Muscle of arm (tissue), 14 donors: ENCODE data around the gene UBL4A. TPM values are rescaled to one million over a fixed set of nuclear protein-coding genes. Genes with fewer than 3 reads are reported as not detected.

Experiments
- DNase-seq: peaks from one replicate; pipeline ENCODE4 v3.0.0-alpha.2; 2013
- long read RNA-seq, 11 donors: transcript quantifications; one replicate each; lab custom pipeline, GENCODE V29; 2026
- polyA plus RNA-seq, 12 donors: library from polyadenylated mRNA; unstranded; fragments of 120-200 nt; gene quantifications; one replicate each; pipeline ENCODE4 v1.2.1, GENCODE V29; 2013; ENCODE audit not compliant: insufficient read length in 12 of 12

The UBL4A gene
- polyA plus RNA-seq, result 10 to 100 TPM in 11 of 12 donors, not detected in 1; 16.7 to 29.2 (median 21.2) TPM
- long read RNA-seq, donor 1, transcript UBL4A-202 (4 exons, 2,382 nt), result major isoform, 14 of 15 reads
- long read RNA-seq, donor 1, partial matches to known transcripts, result 0 of 15 reads
- long read RNA-seq, donor 1, other reads (novel, unspliced or antisense), result 0 of 15 reads
- long read RNA-seq, donor 2, transcript UBL4A-202 (4 exons, 2,382 nt), result major isoform, 16 of 16 reads
- long read RNA-seq, donor 2, partial matches to known transcripts, result 0 of 16 reads
- long read RNA-seq, donor 2, other reads (novel, unspliced or antisense), result 0 of 16 reads
- long read RNA-seq, donor 3, partial matches to known transcripts, result 0 of 3 reads
- long read RNA-seq, donor 3, other reads (novel, unspliced or antisense), result 0 of 3 reads
- long read RNA-seq, donor 4, transcript UBL4A-202 (4 exons, 2,382 nt), result major isoform, 7 of 7 reads
- long read RNA-seq, donor 4, partial matches to known transcripts, result 0 of 7 reads
- long read RNA-seq, donor 4, other reads (novel, unspliced or antisense), result 0 of 7 reads
- long read RNA-seq, donor 5, transcript UBL4A-202 (4 exons, 2,382 nt), result major isoform, 11 of 12 reads
- long read RNA-seq, donor 5, partial matches to known transcripts, result 0 of 12 reads
- long read RNA-seq, donor 5, other reads (novel, unspliced or antisense), result 0 of 12 reads
- long read RNA-seq, donor 6, transcript UBL4A-202 (4 exons, 2,382 nt), result major isoform, 9 of 10 reads
- long read RNA-seq, donor 6, partial matches to known transcripts, result 0 of 10 reads
- long read RNA-seq, donor 6, other reads (novel, unspliced or antisense), result 0 of 10 reads
- long read RNA-seq, donor 7, transcript UBL4A-202 (4 exons, 2,382 nt), result major isoform, 5 of 5 reads
- long read RNA-seq, donor 7, partial matches to known transcripts, result 0 of 5 reads
- long read RNA-seq, donor 7, other reads (novel, unspliced or antisense), result 0 of 5 reads
- long read RNA-seq, donor 8, transcript UBL4A-202 (4 exons, 2,382 nt), result major isoform, 13 of 16 reads
- long read RNA-seq, donor 8, partial matches to known transcripts, result 0 of 16 reads
- long read RNA-seq, donor 8, other reads (novel, unspliced or antisense), result 0 of 16 reads
- long read RNA-seq, donor 9, transcript UBL4A-202 (4 exons, 2,382 nt), result major isoform, 7 of 7 reads
- long read RNA-seq, donor 9, partial matches to known transcripts, result 0 of 7 reads
- long read RNA-seq, donor 9, other reads (novel, unspliced or antisense), result 0 of 7 reads
- long read RNA-seq, donor 10, transcript UBL4A-202 (4 exons, 2,382 nt), result major isoform, 8 of 8 reads
- long read RNA-seq, donor 10, partial matches to known transcripts, result 0 of 8 reads
- long read RNA-seq, donor 10, other reads (novel, unspliced or antisense), result 0 of 8 reads
- long read RNA-seq, donor 11, transcript UBL4A-202 (4 exons, 2,382 nt), result major isoform, 22 of 22 reads
- long read RNA-seq, donor 11, partial matches to known transcripts, result 0 of 22 reads
- long read RNA-seq, donor 11, other reads (novel, unspliced or antisense), result 0 of 22 reads

DNA sequence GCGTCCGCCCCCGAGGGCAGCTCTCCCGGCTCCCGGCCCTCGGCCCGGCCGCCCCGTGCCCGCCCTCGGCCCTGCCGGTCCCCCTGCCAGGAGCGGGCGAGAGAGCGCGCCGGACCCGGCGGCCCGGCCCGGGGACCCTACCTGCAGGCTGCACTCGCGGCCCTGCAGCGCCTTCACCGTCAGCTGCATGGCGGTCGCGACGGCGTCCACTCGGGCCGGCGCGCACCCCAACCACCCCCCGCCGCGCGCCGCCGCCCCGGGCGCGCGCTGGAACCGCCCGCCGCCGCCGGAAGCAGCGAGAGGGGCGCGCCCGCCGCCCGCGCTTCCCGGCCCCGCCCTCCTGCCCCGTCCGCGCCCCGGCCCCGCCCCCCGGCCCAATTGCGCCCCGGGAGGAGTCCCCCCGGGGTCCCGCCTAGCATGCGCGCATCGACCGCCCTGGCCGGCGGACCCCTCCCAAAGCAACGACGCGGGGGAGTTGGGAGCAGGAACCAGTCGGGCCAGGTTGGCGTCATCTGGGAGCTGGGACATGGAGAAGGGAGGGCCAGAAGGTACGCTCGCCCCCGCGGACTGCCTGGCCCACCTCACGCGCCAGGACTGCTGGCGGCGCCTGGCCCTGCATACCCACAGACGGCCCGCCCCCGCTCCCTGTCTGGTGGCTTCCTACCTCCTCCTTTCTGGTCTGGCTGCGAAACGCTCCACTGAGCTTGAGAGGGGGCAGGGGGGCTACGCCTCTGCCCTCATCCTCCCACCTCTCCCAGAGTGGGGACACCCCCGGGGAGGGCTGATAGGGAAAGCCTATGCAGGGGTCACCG, at the start of gene UBL4A:
Gene UBL4A (minus strand): TSS at position 220 of the 812 bp plus-strand sequence. CDS start 31 bp downstream, at position 189.
- DNase-seq, result no peak

DNA sequence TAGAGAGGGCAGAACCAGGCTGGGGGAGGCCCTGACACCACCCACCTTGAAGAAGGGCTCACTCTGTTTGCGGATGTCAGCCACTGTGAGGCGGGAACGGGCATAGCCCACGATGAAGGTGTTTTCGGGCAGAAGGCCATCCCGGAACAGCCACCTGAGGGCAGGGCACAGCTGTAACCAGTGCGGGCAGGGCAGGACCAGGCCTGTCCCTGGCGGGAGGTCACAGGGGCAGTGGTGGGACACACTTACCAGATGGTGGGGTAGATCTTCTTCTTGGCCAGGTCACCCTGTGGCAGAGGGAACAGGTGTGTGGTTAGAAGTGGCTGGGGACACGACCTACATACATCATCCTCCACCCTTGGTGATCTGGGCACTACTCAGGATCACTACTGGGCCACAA, 49.5 kb upstream of the UBL4A start:
- DNase-seq, result no peak

DNA sequence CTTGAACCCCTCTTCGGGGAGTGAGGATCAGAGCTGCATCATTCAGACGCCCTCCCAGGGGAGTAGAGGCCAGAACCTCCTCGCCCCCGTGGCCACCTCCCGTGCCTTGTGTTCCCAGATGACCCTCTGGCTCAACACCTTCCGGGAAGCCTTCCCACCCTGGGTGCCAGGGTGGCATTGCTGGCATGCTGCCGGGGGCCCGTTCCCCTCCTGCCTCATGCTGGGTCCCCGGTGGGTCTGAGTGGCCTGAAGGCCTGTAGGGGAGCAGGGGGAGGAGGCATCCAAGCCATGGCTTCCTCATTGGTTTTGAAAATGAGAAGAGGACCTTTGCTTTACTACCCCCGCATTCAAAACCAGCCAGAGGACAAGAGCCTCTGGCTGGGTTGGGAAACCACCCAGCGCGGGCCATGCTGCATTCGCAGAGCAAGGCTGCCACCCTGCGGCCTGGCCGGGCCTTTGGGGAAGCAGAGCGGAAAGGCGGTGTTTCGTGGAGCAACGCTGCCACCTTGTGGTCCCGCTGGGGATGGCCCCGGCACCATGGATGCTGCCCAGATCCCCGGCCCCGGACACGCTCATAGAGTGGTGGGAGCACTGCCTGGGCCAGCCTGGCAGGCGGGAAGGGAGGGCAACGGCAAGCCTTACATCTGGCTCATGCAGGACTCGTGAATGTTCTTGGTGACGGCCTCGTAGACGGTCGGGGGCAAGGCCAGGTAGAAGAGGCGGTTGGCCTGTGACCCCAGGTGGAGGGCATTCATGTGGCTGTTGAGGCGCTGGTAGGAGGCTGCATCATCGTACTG, 48.3 kb upstream of the UBL4A start:
- DNase-seq, result peak; percentile 86

DNA sequence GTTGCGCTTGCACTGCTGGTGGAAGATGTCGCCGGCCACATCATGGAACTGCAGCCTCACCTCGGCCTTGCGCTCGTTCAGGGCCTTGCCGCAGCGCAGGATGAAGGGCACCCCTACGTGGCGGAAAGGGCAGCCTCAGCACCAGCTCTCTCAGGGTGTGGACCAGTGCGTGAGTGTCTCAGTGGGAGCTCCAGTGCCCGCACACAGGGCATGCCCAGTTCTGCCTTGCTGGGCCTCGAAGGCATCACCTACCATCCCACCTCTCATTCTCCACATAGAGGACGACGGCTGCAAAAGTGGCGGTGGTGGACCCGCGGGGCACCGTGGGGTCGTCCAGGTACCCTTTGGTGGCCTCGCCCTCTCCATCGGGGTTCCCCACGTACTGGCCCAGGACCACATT, 46.3 kb upstream of the UBL4A start:
- no peak for DNase-seq

DNA sequence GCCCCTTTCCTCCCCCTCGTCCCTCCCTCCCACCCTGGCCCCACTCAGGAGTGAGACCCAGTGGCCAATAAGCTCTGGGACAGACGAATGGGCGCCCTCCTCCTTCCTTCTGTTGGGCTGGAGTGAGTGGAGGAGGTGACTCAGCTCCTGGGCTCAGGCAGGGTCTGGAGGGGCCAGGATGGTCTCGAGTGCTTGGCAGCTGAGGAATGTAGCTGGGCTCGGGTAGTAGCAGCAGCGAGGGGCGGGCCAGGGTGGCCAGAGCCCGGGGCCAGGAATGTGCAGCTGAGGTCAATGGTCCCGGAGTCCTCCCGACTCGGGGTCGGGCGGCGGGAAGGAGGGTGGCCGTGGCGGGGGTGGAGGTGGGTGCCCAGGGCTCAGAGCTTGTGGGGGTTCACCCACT, 45.2 kb upstream of the UBL4A start:
- no peak for DNase-seq

DNA sequence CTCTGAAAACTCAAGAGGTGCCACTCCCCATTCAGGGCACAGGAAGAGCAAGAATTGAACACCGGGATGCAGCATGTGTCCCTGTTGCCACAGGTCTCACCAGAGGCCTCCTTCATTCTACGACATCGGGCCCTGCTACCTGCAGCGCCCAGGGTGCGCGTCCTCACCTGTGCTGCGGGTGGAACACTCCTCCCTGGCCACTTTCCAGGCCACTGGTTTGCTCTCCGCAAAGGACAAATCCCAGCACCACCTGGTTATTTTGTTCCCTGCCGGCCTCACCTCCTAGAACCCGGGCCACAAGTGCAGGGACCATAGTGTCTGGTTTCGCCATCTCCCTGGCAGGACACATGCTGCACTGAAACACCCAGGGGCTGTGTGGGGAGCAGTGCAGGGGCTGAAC, 43.9 kb upstream of the UBL4A start:
- no peak for DNase-seq

DNA sequence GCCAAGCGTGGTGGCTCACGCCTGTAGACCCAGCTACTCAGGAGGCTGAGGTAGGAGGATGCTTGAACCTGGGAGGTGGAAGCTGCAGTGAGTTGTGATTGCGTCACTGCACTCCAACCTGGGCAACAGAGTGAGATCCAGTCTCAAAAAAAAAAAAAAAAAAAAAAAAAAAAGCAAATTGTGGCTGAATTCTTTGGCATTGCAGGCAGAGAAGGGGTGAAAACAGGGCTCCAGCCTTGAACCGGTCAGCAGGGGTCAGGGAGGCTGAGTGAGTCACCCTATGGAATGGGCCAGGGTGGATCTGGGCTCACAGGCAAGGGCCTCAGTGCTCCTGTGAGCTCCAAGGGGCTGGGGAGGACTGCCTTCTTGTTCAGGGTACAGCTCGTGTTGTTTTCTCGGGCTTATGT, 42.8 kb upstream of the UBL4A start:
- DNase-seq, result no peak

DNA sequence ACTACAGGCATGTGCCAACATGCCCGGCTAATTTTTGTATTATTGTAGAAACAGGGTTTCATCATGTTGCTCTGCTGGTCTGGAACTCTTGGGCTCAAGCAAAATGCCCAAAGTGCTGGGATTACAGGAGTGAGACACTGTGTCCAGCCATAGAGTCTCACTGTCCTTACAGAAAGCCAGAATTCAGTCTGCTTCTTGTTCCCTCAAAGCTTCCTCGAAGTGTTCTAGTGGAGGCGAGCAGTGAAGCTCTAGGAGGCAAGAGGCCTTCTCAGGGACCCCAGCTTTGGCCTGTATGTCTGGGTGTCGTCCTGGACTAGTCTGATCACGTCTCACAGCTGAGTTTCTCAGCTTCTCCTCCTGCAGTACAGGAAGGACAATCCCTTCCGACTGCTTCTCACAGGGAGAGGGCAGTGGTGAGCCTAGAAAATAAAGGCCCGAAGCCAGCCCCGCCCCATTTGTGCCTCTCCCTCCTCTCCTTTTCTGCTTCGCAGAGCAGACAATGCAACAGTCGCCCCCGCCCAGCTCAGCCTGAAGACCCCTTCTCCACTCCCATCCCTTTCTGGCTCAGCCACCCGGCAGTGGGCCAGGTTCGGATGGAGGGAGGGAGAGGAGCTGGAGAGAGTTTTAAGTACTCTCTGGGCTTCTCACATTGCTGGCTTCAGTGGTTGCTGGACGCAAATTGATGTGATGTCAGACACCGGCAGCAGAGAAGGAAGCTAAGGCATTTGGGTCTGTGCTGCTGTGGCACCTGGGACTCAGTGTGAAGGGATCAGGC, 40.7 kb upstream of the UBL4A start:
- DNase-seq, result peak; percentile 89

DNA sequence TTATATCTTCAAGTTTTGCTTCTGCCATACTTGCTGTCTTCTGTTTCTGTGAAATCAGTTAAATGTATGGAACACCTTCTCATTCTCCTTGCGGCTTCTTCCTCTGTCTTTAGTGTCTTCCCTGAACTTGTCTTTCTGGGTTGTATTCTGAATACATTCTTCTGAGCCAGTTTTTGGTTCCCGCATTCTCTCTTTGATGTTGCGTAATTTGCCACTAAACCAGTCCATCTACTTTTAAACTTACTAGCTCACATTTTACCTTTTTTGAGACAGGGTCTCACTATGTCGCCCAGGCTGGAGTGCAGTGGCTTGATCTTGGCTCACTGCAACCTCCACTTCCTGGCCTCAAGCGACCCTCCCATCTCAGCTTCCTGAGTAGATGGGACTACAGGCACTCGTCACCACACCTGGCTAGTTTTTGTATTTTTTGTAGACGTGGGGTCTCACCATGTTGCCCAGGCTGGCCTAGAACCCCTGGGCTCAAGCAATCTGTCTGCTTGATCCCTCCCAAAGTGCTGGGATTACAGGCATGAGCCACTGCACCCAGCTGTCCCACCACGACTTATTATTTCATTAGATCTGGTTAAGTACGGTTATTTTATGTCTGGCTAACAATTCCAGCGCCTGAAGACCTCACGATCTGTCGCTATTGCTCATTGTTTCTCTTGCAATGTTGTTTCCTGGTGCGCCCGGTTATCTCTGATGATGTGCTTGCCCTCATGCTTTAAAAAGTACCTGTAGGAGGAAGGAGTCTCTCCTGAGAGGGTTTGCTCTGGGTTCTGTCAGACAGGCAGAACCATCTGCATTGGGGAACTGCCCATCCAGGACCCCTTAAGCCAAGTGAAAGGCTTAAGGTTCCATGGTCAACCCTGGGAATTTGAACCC, 39.4 kb upstream of the UBL4A start:
- DNase-seq, result no peak

DNA sequence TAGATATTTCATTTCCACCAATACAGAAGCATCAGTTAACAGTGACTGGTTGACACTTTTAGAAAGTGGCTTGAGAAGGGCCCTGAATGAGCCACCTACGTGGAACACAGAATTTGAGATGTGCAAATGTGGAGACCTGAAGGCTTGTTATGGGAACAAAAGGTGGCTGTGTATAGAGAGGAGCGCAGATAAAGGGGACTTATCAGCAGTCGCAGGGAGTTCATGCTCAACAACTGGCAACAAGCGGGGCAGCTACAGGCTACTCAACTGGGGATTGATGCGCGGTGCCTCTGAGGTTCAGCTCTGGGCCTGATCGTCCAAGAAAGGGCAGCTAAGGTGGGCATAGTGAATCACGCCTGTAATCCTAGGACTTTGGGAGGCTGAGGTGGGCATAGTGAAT, 33.0 kb upstream of the UBL4A start:
- DNase-seq, result no peak

DNA sequence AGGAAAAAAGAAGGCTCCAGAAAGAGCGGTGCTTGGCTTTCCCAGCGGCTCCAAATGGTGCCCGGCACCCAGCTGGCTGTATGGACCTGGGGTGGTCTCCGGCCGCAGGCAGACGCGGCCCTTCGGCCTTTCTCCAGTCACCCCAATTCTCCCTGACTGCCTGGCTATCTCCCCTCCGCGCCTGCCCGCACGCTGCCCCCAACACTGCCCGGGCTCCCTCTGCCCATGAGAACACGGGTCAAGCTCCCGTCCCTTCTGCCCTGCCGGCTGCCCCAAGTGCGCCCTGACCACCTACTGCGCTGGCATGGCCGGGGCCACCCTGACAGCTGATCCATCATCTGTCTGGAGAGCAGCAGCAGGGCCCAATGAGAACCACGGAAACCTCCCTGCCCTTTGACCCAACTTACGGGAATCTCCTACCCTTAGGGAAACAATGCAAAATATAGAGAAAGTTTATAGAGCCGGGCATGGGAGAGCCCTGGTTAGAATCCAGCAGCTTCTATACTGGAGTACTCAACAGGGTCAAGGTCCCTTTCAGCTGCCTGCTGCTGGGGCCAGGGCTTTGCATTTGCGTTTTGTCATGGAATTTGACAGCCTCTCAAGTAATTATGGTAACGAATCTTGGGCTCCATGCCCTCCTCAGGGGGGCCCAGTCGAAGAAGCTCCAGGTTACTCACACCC, 30.8 kb upstream of the UBL4A start:
- no peak for DNase-seq

DNA sequence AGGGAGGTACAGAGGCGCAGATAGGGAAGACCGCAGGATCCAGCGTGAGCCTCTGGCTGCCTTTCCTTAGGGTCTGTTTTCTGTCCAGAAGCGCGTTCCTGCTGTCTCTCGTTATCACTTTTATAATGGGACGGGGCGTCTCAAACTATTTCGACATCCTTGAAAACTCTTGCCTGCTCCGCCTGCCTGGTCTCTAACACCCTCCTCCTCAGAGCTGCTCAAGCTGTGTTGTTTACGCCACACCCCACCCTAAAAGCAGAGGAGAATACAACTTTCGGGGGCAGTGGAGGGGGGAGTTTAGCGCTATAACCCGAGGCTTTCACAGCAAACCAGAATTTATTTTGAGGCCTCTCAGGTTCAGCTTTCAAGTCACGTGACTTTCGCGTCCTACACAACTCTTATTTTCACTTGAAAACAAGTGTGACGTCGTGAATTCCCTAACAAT, 30.3 kb upstream of the UBL4A start:
- DNase-seq, result peak; percentile 56

DNA sequence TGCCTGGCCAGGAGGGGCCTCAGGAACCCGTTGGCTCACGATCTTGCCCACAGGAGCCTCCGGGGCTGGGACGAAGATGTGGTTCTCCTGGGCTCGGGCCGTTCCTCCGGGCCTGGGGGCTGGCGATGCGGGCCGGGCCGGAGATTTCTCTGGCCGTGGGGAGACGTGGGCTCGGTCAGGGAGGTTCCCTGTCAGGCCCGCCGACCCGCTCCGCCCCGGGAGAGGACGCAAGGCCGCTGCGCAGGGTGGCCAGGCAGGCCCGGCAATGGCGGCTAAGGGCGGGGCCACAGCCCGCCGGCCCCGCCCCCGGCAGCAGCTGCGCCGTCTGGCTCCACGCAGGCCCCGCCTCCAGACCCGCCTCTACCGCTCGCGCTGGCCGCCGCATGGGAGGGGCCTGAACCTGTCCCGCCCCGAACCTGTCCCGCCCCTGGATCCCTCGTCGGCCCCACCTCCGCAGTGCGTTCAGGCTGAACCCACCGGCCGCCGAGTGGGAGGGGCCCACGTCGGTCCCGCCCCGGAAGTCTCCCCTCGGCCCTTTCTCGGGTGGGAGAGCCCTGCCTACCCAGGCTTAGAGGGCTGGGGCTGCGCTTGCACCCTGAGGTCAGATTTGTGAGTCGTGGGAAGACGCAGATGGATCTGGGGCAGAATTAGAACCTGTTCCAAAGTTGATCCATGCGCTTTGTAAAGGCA, 29.7 kb upstream of the UBL4A start, which contains the start of gene FAM3A:
Gene FAM3A (minus strand): TSS at position 267 of the 690 bp plus-strand sequence. CDS start 460 bp downstream, outside the sequence.
- peak; percentile 88 for DNase-seq

DNA sequence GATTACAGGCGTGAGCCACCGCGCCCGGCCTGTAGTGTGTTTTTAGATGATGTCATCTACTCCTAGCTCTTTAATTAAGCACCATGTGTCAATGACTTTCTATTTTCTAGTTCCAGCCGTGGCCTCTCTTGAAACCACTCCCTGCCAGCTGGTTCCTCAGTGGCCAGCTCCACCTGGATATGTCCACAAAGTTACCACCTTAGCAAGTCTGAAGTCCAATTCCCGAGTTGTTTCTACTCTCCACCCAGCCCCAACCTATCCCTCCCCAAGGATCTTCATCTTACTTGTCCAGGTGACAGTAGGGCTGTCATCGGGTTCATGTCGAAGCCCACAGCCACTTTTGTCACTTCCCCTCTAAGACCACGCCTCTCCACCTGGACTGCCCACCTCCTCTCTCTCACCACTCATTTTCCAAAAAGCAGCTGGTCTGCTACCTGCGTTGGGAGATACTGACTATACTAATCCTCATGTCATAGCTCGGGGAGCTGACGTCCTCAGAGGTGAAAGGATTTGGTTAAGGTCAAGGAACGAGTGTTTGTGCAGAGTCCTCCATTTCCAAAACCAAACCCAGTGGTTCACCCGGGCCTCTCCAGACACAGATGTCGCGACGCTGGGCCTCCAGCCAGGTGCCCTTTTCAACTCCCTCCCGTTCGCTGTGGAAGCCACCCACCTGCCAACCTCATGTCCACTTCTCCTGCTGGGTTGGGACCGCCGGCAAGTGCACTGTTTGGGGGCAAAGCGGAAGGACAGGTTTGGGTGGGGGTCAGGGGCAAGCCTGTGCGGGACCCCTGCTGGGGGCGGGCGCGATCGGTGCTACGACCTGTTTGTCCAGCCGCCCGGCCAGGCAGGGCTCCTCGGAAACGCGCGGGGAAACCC, 28.9 kb upstream of the UBL4A start:
- DNase-seq, result no peak

DNA sequence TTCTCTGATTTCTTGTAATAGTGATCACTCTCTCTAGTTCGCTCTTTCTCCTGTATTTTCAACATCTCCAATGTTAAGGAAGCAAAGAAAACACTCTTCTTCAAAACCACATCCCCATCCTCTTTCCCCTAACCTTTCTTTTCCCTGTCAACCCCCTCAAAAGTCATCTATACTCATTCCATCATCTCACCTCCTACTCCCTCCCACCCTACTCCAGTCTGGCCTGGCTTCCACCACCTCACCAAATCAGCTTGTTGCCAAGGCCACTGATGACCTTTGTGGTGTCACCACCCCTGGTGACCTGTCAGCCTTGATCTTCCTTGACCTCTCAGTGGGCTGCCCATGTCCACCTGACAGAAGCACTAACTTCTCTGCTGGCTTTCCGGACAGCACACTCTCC, 27.3 kb upstream of the UBL4A start:
- DNase-seq, result no peak
